GM21367 (cell line): ENCODE measurements around the gene RAB33A.

Experiments
- ATAC-seq: cut with Tn5 transposase; IDR thresholded peaks from one replicate; pipeline ENCODE4 v1.9.1; 2021; ENCODE audit not compliant: unreplicated experiment

RAB33A gene

GRCh38 chrX:130172127-130172845, 524 bp downstream of the RAB33A start:
- no peak for ATAC-seq

- peak; percentile 42 for ATAC-seq
These were observed 1.6 kb downstream of the RAB33A start for GRCh38 chrX:130173190-130173895.

GRCh38 chrX:130174045-130174704, 2.4 kb downstream of the RAB33A start:
- no peak for ATAC-seq

DNA sequence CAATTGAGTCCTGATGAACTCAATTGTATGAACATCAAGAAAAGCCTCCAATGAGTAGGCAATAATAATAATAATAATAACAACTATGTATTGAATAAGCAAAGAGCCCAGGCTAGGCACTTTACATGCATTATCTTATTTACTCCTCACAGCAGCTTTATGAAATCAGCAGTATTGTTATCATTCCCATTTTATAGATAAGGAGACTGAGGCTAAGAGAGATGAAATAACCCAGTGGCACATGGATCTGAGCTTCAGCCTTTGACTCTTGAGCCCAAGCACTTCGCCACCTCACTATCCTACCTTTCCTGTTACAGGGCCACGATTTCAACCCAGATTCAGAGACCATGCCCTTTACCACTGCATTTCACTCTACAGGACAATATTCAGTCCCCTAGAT, 3.2 kb downstream of the RAB33A start:
- ATAC-seq = no peak

DNA sequence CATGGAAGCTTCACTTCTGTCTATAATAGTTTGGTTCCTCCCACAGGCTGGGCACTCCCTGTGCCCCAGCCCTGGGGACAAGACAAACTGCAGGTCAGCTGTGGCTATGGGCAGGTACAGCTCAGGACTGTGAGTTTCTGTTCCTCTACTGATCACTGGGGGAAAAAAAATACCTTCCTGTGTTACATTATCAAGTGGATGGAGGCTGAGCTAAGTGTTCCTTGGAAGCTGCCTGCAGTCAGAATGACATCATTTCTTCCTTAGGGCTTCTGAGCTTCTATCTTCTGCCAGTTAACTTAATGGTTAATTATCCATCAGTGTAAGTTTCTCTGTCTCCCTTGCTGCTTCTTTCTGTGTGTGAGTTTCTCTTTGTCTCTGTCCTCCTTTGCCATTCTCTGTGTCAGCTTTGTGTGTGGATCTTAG, 4.6 kb downstream of the RAB33A start:
- ATAC-seq = peak; percentile 79

DNA sequence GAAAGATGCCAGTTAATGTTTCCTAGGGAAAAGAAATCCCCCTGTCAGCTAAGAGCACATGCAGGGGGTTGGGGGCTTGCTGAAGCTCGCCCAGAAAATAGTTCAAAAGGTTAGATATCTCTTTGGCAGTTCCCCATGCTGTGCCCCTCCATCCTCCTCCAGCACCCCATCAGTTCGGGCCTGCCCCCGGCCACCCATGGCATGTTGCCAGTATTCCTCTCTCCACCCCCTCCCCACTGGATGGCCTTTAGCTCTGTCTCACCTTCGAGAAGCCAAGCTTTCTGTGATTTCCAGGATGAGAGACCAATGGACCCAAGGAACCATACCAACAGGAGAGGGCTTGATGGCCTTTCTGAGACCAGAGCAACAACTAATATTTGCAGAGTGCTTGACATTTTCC, 5.2 kb downstream of the RAB33A start:
- no peak for ATAC-seq

- no peak for ATAC-seq
These were observed 7.4 kb downstream of the RAB33A start for GRCh38 chrX:130179170-130179569.

DNA sequence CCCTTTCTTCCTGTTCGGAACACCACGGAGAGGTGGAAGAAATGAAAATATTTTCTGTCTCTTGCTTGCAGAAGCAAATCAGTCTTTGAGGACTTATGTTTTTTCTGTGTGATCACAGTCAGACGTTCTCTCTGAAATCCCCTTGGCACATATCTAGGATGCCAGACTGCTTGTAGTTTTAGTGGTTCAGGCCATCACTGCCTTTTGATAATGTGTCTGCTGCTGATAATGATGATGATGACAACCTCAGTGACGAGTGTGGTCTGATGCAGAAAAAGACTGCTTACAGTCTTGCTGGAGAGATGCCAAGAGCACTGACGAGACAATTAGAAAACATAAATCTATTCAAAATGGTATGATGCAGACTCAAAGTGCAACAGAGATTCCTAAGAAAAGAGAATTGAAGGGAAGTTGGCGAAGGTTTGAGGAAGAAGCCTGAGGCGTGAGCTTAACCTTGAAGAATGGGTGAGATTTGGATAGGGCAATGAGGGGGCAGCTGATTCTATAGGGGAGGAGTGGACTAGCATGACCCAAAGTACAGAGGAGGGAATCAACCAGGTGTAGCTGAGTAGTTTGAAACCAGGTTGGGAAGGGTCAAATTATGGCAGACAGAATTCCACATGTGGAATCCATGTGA, 7.9 kb downstream of the RAB33A start:
- no peak for ATAC-seq

DNA sequence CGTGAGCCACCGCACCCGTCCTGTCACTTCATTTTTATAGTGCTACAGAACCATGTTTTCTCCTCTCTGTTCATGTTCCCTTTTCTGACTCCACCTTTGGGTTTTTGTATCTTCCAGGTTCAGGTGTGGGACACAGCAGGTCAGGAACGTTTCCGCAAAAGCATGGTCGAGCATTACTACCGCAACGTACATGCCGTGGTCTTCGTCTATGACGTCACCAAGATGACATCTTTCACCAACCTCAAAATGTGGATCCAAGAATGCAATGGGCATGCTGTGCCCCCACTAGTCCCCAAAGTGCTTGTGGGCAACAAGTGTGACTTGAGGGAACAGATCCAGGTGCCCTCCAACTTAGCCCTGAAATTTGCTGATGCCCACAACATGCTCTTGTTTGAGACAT, 12.4 kb downstream of the RAB33A start:
- ATAC-seq = no peak

DNA sequence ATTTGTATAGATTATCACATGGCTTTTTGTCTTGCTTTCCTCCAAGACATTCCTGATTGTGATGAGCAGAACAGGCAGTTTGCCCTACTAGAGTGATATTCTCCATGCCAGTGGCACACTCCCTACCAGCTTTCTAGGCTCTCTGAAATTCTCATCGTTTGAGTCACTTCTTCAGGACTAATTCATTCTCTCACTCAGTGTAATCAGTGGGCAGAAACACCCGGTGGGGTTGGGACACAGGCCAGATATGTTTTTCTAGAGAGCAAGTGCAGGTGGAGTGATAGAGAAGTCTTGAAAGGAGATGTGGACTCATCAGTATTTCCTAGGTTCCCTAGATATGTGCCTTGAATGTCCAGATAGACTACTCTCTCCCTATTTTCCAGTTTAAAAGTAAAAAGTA, 13.1 kb downstream of the RAB33A start:
- no peak for ATAC-seq

DNA sequence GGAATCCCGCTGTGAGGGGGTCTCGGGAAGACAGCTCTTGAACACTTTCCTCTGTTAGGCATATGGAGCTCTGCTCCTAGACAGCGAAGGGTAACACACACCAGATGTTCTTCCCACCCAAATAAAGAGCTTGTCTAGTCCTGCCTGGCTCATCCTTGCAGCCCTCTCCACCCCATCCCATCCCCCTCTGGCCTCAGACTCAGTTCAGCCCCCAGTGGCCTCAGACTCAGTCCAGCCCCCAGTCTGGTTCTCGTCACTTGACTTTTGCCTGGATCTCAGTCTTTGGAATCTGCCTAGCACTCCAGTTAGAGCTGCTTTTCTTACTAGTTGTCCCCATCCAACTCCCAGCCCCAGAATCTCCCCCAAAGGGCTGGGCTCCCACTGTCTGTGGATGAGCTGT, 14.9 kb downstream of the RAB33A start:
- ATAC-seq = no peak

DNA sequence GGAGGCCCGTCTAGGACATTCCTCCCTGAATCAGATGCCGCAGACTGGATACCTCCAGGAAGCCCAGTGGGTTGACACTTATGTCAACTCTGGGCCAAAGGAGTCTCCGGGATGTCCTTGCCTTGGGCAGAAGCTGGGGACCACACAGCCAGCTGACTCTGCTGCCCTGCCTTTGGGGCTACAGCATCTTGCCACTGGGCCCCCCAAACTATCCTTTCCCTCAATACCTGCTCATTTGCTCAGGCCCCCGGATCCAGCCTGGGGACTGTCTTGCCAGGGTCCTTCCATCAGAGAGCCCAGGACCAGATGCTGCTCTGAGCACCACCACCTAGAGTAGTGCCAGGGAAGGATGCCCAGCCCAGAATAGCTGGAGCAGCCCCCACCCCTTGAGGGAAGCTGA, 19.0 kb downstream of the RAB33A start:
- no peak for ATAC-seq

DNA sequence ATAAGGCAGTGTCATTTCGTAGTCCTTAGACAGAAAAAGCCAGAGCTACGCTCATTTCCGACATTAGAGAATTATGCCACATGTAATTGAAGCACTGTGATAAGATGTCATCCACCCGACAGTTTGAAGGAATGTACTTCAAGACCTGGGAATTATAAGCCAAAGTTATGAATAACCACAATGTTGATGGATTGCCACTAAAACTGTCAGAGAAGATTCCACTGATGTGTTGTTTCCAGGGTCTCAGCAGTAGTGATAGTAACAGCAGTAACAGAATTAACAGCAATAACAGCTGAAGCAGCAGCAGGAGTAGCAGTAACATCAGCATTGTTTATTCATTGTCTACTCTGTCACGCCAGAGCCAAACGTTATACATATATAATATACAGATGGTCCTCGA, 24.7 kb downstream of the RAB33A start:
- no peak for ATAC-seq

- ATAC-seq = no peak
These were observed 25.7 kb downstream of the RAB33A start for GRCh38 chrX:130197464-130197863.

GRCh38 chrX:130204647-130205046, 32.9 kb downstream of the RAB33A start:
- no peak for ATAC-seq

DNA sequence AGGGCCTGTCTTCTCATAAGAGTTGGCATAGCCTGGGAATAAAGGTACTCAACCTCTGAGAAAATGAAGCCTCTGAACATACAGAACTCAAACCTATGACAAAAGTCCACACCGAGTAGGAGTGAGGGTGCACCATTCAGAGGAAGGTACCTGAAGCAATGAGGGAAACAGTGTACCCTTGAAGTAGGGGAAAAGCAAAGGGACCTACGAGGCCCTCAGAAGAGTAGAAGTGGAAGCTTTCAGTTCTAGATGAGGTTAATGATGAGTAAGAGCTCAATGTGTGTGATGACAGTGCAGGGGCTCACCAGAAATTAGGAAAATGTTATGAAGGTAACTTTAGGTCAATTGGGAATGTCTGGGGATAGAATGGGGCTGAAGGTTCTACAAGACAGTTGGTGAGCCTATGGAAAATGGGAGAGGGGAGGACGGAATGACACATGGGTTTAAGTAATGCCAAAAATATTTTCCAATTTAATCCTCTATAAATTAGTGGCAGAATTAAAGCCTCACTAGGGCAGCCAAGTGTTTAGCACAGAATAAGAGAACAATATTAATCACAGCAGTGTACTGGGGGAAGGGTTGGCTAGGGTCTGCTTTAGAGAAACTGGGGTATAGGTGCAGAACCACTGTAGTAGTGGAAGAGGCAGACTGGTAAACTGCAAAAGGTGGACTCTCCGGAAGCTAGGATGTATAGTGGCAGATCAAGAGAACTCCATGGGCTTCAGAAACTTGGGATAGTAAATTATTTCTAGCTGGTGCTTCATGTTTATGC, 39.8 kb downstream of the RAB33A start:
- no peak for ATAC-seq

DNA sequence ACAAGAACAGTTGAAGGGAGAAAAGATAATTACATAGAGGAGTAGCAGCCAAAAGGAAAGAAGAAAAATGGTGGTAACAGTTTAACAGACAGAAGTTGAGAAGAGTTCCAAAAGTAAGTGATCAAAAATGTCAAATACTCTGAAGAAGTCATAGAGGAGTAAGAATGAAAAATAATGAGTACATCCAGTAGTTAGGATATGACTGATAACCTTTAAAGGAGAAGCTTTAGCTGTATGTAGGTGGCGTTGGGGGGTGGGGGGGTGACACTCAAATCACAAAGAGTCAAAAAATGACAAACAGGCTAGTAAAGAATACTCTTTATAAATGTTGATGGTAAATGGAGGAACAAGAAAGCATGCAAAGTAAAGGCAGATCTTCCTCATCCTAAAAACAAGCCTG, 40.6 kb downstream of the RAB33A start:
- ATAC-seq = no peak

GRCh38 chrX:130213376-130213775, 41.6 kb downstream of the RAB33A start:
- ATAC-seq = no peak

DNA sequence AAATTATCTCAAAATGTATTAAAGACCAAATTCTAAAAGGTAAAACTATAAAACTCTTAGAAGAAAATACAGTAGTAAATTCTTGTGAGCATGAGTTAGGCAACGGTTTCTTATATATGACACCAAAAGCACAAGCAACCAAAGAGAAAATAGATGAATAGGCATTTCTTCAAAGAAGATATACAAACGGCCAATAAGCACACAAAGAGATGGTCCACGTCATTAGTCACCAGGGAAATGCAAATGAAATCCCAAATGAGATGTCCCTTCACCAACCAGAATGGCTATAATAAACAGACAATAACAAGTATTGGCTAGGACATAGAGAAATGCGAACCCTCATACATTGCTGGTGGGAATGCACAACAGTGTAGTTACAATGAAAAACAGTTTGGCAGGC, 44.6 kb downstream of the RAB33A start:
- ATAC-seq = no peak

DNA sequence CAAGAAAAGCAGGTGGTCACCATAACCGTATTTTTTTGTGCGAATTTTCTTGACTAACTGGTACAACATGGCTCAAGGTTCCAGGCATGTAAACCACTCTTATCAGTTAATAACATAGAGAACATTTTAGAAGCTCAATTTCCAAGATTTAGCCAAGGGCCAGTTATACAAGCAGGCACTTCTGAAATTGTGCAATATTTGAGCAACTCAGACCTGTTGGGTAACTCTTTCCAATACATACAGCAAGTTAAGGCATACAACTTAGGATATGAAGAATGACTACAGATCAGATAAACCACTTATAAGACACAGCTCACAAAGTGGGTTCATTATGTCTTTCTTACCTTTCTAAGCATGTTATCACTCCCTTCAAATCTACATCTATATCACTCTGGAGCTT, 53.0 kb downstream of the RAB33A start:
- ATAC-seq = no peak

GRCh38 chrX:130228871-130229270, 57.1 kb downstream of the RAB33A start:
- no peak for ATAC-seq
